CD4-positive, CD25-positive, alpha-beta regulatory T cell (primary cell): ENCODE measurements around the gene CYSRT1. TPM values are rescaled to one million over a fixed set of nuclear protein-coding genes. Genes with fewer than 3 reads are reported as not detected.

Source experiments
- ATAC-seq, 2 donors: fragments of 150-1000 bp; cut with Tn5 transposase; one replicate each; pipeline ENCODE4 v1.10.0; 2021; ENCODE audit warnings: low read depth in 2 of 2, moderate number of reproducible peaks in 2 of 2, moderate library complexity in 1 of 2
- DNase-seq, 3 donors: peaks; one replicate each; pipeline versions ENCODE4 v3.0.0 to v3.0.0-alpha.2; 2012 to 2022; ENCODE audit warnings: mixed read lengths in 1 of 3
- H3K27ac ChIP-seq: one replicate; pipeline ENCODE4 v1.7.0; 2013; ENCODE audit warnings: mild to moderate bottlenecking, low read length; ENCODE audit not compliant: insufficient read depth, poor library complexity, severe bottlenecking
- H3K27me3 ChIP-seq: one replicate; pipeline ENCODE4 v1.7.0; 2013; ENCODE audit warnings: low read length; ENCODE audit not compliant: control insufficient read depth, insufficient read depth
- H3K36me3 ChIP-seq: one replicate; pipeline ENCODE4 v1.7.0; 2013; ENCODE audit warnings: mild to moderate bottlenecking, low read length, moderate library complexity; ENCODE audit not compliant: control insufficient read depth, insufficient read depth
- H3K4me1 ChIP-seq: 2 replicates; pipeline ENCODE4 v1.7.0; 2013; ENCODE audit warnings: mild to moderate bottlenecking, low read length; ENCODE audit not compliant: insufficient read depth, control insufficient read depth, poor library complexity, severe bottlenecking
- H3K4me3 ChIP-seq: one replicate; pipeline ENCODE4 v1.7.0; 2013; ENCODE audit warnings: low read depth, mild to moderate bottlenecking, low read length, moderate library complexity
- H3K9me3 ChIP-seq, 2 experiments: 1 replicate in 1 of 2; 2 replicates in 1 of 2; pipeline ENCODE4 v1.7.0; 2013; ENCODE audit warnings: low read length in 2 of 2, mild to moderate bottlenecking in 1 of 2, moderate library complexity in 1 of 2; ENCODE audit not compliant: control insufficient read depth in 2 of 2
- H3K27ac Mint-ChIP-seq, 3 donors: one replicate each; pipeline ENCODE4 v1.8.0; 2020 to 2022; ENCODE audit warnings: mild to moderate bottlenecking in 3 of 3, mixed read lengths in 3 of 3, moderate library complexity in 2 of 3
- H3K27me3 Mint-ChIP-seq: one replicate; pipeline ENCODE4 v1.8.0; 2022; ENCODE audit warnings: mild to moderate bottlenecking, mixed read lengths
- H3K36me3 Mint-ChIP-seq: one replicate; pipeline ENCODE4 v1.8.0; 2020; ENCODE audit warnings: mixed read lengths
- H3K4me1 Mint-ChIP-seq, 4 donors: one replicate each; pipeline ENCODE4 v1.8.0; 2020 to 2022; ENCODE audit warnings: mixed read lengths in 4 of 4, mild to moderate bottlenecking in 1 of 4
- H3K4me3 Mint-ChIP-seq, 4 donors: one replicate each; pipeline ENCODE4 v1.8.0; 2020 to 2022; ENCODE audit warnings: mild to moderate bottlenecking in 4 of 4, mixed read lengths in 4 of 4, moderate library complexity in 3 of 4
- H3K9me3 Mint-ChIP-seq, 7 donors: one replicate each; pipeline ENCODE4 v1.8.0; 2020 to 2022; ENCODE audit warnings: mixed read lengths in 7 of 7, mild to moderate bottlenecking in 3 of 7, moderate library complexity in 2 of 7
- polyA plus RNA-seq, 4 donors: library from polyadenylated mRNA; unstranded; fragments of 300-500 nt; fragmentation: Illumina TruSeq; gene quantifications; one replicate each; pipeline ENCODE4 v1.2.3, GENCODE V29; 2021
- total RNA-seq: library from RNA; stranded (reverse); gene quantifications from one replicate; pipeline ENCODE4 v1.2.3, GENCODE V29; 2022

The CYSRT1 gene
- total and polyA plus RNA-seq, 5 donors from 2014 or later: not detected

- Histone ChIP-seq H3K9me3 (no peaks in the 10 kb centered on the region), H3K27me3 (no peaks in the 10 kb centered on the region), H3K36me3 (no peaks in the 10 kb centered on the region), H3K4me3 (no peak within 1 kb of the TSS), H3K27ac (no peak within 1 kb of the TSS), H3K4me1 (peaks cover 8% of the 10 kb centered on the region)
- Mint-ChIP-seq H3K9me3 (no peaks in the 10 kb centered on the region), H3K27me3 (peaks cover 5% of the 10 kb centered on the region), H3K4me3 (no peak within 1 kb of the TSS), H3K4me1 (peaks cover 0 to 6% (median 3%) of the 10 kb centered on the region in 4 donors), H3K27ac (no peak within 1 kb of the TSS), H3K36me3 (no peaks in the 10 kb centered on the region)
- no peak for DNase-seq
- no peak for ATAC-seq
Observed at GRCh38 chr9:137230705-137231371, 5.9 kb downstream of the CYSRT1 start, which contains the start of gene SLC34A3. SLC34A3 (plus strand) TSS chr9:137230901; CDS start chr9:137231703, 802 bp downstream.

- H3K9me3 Mint-ChIP-seq: no peaks in the 10 kb centered on the region
- H3K27ac Mint-ChIP-seq: no peak overlapping the region
- no peaks in the 10 kb centered on the region for H3K9me3 ChIP-seq
- no peak overlapping the region for H3K4me3 ChIP-seq
- no peaks in the 10 kb centered on the region for H3K27me3 ChIP-seq
- H3K27me3 Mint-ChIP-seq: peaks cover 5% of the 10 kb centered on the region
- peaks cover 15% of the 10 kb centered on the region for H3K4me1 ChIP-seq
- DNase-seq: no peak
- ATAC-seq: no peak
- H3K4me1 Mint-ChIP-seq: peaks cover 0 to 6% (median 3%) of the 10 kb centered on the region in 4 donors
- H3K36me3 ChIP-seq: no peaks in the 10 kb centered on the region
- no peaks in the 10 kb centered on the region for H3K36me3 Mint-ChIP-seq
- no peak overlapping the region for H3K4me3 Mint-ChIP-seq
- no peak overlapping the region for H3K27ac ChIP-seq
Observed at GRCh38 chr9:137231372-137232039, 6.5 kb downstream of the CYSRT1 start.

- no peaks in the 10 kb centered on the region for H3K36me3 ChIP-seq
- no peak overlapping the region for H3K4me3 ChIP-seq
- no peaks in the 10 kb centered on the region for H3K9me3 ChIP-seq
- H3K36me3 Mint-ChIP-seq: no peaks in the 10 kb centered on the region
- no peak overlapping the region for H3K27ac ChIP-seq
- H3K4me1 ChIP-seq: peaks cover 21% of the 10 kb centered on the region
- ATAC-seq (no peak), DNase-seq (no peak)
- no peak overlapping the region for H3K27ac Mint-ChIP-seq
- H3K27me3 ChIP-seq: no peaks in the 10 kb centered on the region
- H3K9me3 Mint-ChIP-seq: no peaks in the 10 kb centered on the region
- no peak overlapping the region for H3K4me3 Mint-ChIP-seq
- peaks cover 0 to 9% (median 4%) of the 10 kb centered on the region in 4 donors for H3K4me1 Mint-ChIP-seq
- peaks cover 5% of the 10 kb centered on the region for H3K27me3 Mint-ChIP-seq
Observed at GRCh38 chr9:137232101-137232500, 7.1 kb downstream of the CYSRT1 start.

- Mint-ChIP-seq H3K4me1 (peaks cover 0 to 10% (median 3%) of the 10 kb centered on the region in 4 donors), H3K27me3 (peaks cover 3% of the 10 kb centered on the region), H3K27ac (no peak overlapping the region), H3K4me3 (no peak overlapping the region), H3K9me3 (no peaks in the 10 kb centered on the region), H3K36me3 (no peaks in the 10 kb centered on the region)
- ATAC-seq (no peak), DNase-seq (no peak)
- Histone ChIP-seq H3K36me3 (no peaks in the 10 kb centered on the region), H3K4me3 (no peak overlapping the region), H3K27ac (no peak overlapping the region), H3K9me3 (no peaks in the 10 kb centered on the region), H3K4me1 (peaks cover 22% of the 10 kb centered on the region), H3K27me3 (no peaks in the 10 kb centered on the region)
Observed at GRCh38 chr9:137232510-137232909, 7.5 kb downstream of the CYSRT1 start.

- H3K27me3 Mint-ChIP-seq: no peaks in the 10 kb centered on the region
- H3K4me1 Mint-ChIP-seq: peaks cover 0 to 10% (median 0%) of the 10 kb centered on the region in 4 donors
- H3K4me3 Mint-ChIP-seq: no peak overlapping the region
- no peak overlapping the region for H3K27ac Mint-ChIP-seq
- Histone ChIP-seq H3K27ac (no peak overlapping the region), H3K36me3 (no peaks in the 10 kb centered on the region), H3K9me3 (no peaks in the 10 kb centered on the region), H3K4me3 (no peak overlapping the region), H3K27me3 (no peaks in the 10 kb centered on the region), H3K4me1 (peaks cover 25% of the 10 kb centered on the region)
- ATAC-seq: no peak
- no peaks in the 10 kb centered on the region for H3K36me3 Mint-ChIP-seq
- no peaks in the 10 kb centered on the region for H3K9me3 Mint-ChIP-seq
- DNase-seq: no peak
Observed at GRCh38 chr9:137233143-137233980, 8.4 kb downstream of the CYSRT1 start.

- no peaks in the 10 kb centered on the region for H3K36me3 ChIP-seq
- Mint-ChIP-seq H3K9me3 (no peaks in the 10 kb centered on the region), H3K4me1 (peaks cover 0 to 16% (median 0%) of the 10 kb centered on the region in 4 donors), H3K27ac (no peak overlapping the region), H3K36me3 (no peaks in the 10 kb centered on the region), H3K27me3 (no peaks in the 10 kb centered on the region), H3K4me3 (no peak overlapping the region)
- no peak overlapping the region for H3K27ac ChIP-seq
- H3K27me3 ChIP-seq: no peaks in the 10 kb centered on the region
- DNase-seq (no peak), ATAC-seq (no peak)
- H3K9me3 ChIP-seq: no peaks in the 10 kb centered on the region
- H3K4me1 ChIP-seq: peaks cover 33% of the 10 kb centered on the region
- no peak overlapping the region for H3K4me3 ChIP-seq
Observed at GRCh38 chr9:137234055-137234697, 9.2 kb downstream of the CYSRT1 start.

- Histone ChIP-seq H3K4me1 (peaks cover 39% of the 10 kb centered on the region), H3K4me3 (no peak overlapping the region), H3K27ac (no peak overlapping the region), H3K27me3 (no peaks in the 10 kb centered on the region), H3K9me3 (no peaks in the 10 kb centered on the region), H3K36me3 (no peaks in the 10 kb centered on the region)
- no peaks in the 10 kb centered on the region for H3K27me3 Mint-ChIP-seq
- H3K4me3 Mint-ChIP-seq: no peak overlapping the region
- DNase-seq: no peak
- ATAC-seq: no peak
- H3K4me1 Mint-ChIP-seq: peaks cover 0 to 21% (median 3%) of the 10 kb centered on the region in 4 donors
- no peaks in the 10 kb centered on the region for H3K36me3 Mint-ChIP-seq
- H3K9me3 Mint-ChIP-seq: no peaks in the 10 kb centered on the region
- H3K27ac Mint-ChIP-seq: no peak overlapping the region
Observed at GRCh38 chr9:137234758-137235423, 9.9 kb downstream of the CYSRT1 start.
